H1 (cell line): ENCODE data around the gene TYK2.

Source experiments
- BCL11A ChIP-seq, 2 experiments: IDR thresholded peaks; one replicate each; pipeline ENCODE4 v1.6.1; 2011; ENCODE audit warnings: low read depth in 2 of 2, low read length in 2 of 2, mild to moderate bottlenecking in 2 of 2
- CTCF ChIP-seq, 3 experiments: IDR thresholded peaks; 1 replicate in 2 of 3; 2 replicates in 1 of 3; pipeline versions ENCODE4 v1.5.1 to v1.6.1; 2011; ENCODE audit warnings: low read length in 3 of 3, mild to moderate bottlenecking in 3 of 3, inconsistent platforms in 2 of 3, low read depth in 1 of 3, moderate library complexity in 1 of 3; ENCODE audit not compliant: insufficient read depth in 1 of 3; ENCODE audit errors: control extremely low read depth in 1 of 3
- FOSL1 ChIP-seq: IDR thresholded peaks from 2 replicates; pipeline ENCODE4 v1.6.1; 2011; ENCODE audit warnings: mild to moderate bottlenecking, low read depth, low read length, moderate library complexity; ENCODE audit not compliant: insufficient read depth
- GABPA ChIP-seq: IDR thresholded peaks from 2 replicates; pipeline ENCODE4 v1.6.1; 2011; ENCODE audit warnings: mild to moderate bottlenecking, low read length, moderate library complexity, borderline replicate concordance; ENCODE audit not compliant: insufficient read depth
- JUN ChIP-seq: IDR thresholded peaks from 2 replicates; pipeline ENCODE4 v1.6.1; 2011; ENCODE audit warnings: low read depth, mild to moderate bottlenecking, improper control_type of control experiment, low read length
- KDM5A ChIP-seq: fragments of 200-600 bp; IDR thresholded peaks from 2 replicates; pipeline ENCODE4 v1.7.1; 2012; ENCODE audit warnings: mild to moderate bottlenecking, low read length, inconsistent platforms, mixed read lengths
- POLR2A ChIP-seq, 2 experiments: IDR thresholded peaks; 1 replicate in 1 of 2; 2 replicates in 1 of 2; pipeline ENCODE4 v1.6.1; 2011; ENCODE audit warnings: low read depth in 2 of 2, low read length in 2 of 2, mild to moderate bottlenecking in 2 of 2; ENCODE audit errors: control extremely low read depth in 1 of 2
- RNF2 ChIP-seq: fragments of 200-900, 300-1000 bp; sonication (generic); IDR thresholded peaks from 2 replicates; pipeline ENCODE4 v1.7.1; 2016; ENCODE audit warnings: borderline replicate concordance, low read depth, mild to moderate bottlenecking, antibody characterized with exemption, low read length; ENCODE audit not compliant: poor library complexity, severe bottlenecking; ENCODE audit errors: missing control alignments
- SIN3A ChIP-seq, 2 experiments: IDR thresholded peaks in 1 of 2; conservative IDR thresholded peaks in 1 of 2; 2 replicates each; pipeline ENCODE4 v1.6.1; 2011 to 2012; ENCODE audit warnings: low read length in 2 of 2, improper control_type of control experiment in 1 of 2, low read depth in 1 of 2, mild to moderate bottlenecking in 1 of 2
- TCF12 ChIP-seq: IDR thresholded peaks from 2 replicates; pipeline ENCODE4 v1.6.1; 2011; ENCODE audit warnings: low read depth, mild to moderate bottlenecking, low read length
- TEAD4 ChIP-seq: IDR thresholded peaks from 2 replicates; pipeline ENCODE4 v1.6.1; 2012; ENCODE audit warnings: low read depth, low read length, inconsistent platforms, mixed read lengths

DNA sequence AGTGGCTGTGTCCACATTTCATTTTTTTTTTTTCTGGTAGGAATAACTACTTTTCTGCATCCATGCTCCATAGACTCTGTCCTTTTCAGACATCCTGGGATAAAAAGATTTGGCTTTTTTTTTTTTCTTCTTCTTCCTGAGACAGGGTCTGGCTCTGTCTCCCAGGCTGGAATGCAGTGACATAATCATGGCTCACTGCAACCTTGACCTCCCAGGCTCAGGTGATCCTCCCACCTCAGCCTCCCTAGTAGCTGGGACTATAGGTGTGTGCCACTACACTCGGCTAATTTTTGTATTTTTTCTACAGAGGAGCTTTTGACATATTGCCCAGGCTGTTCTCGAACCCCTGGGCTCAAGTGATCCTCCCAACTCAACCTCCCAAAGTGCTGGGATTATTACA is 36.9 kb downstream of the TYK2 start:
- TF ChIP-seq TCF12 (no peak), GABPA (no peak), KDM5A (no peak), RNF2 (no peak), BCL11A (IDR thresholded peaks at IDR 0.05; ENCODE audit: low read depth in 2 of 2, low read length in 2 of 2) (no peak), CTCF (IDR thresholded peaks at IDR 0.05; ENCODE audit: control extremely low read depth in 1 of 3, insufficient read depth in 1 of 3, low read depth in 1 of 3, low read length in 3 of 3) (no peak), TEAD4 (no peak), SIN3A (conservative IDR thresholded peaks at IDR 0.05 in 1 of 2, IDR thresholded peaks at IDR 0.05 in 1 of 2; ENCODE audit: low read depth in 1 of 2, low read length in 2 of 2) (no peak), FOSL1 (no peak), POLR2A (IDR thresholded peaks at IDR 0.05; ENCODE audit: control extremely low read depth in 1 of 2, low read depth in 2 of 2, low read length in 2 of 2) (no peak), JUN (no peak)
